Trophoblast cell (in vitro differentiated cells and primary cell): ENCODE results near the gene SMTNL1.

Experiments
- DNase-seq, 2 donors: peaks; one replicate each; pipeline ENCODE4 v3.0.0-alpha.2; 2016
- H2AFZ ChIP-seq: 2 replicates; pipeline ENCODE4 v1.6.1; 2013; ENCODE audit warnings: low read length, moderate library complexity, mild to moderate bottlenecking; ENCODE audit not compliant: insufficient read depth, poor library complexity
- H2AK5ac ChIP-seq: 2 replicates; pipeline ENCODE4 v1.6.1; 2013; ENCODE audit warnings: mild to moderate bottlenecking, low read length
- H2BK120ac ChIP-seq: 2 replicates; pipeline ENCODE4 v1.6.1; 2013; ENCODE audit warnings: low read length, mild to moderate bottlenecking, moderate library complexity; ENCODE audit not compliant: insufficient read depth, poor library complexity
- H2BK12ac ChIP-seq: 2 replicates; pipeline ENCODE4 v1.6.1; 2013; ENCODE audit warnings: mild to moderate bottlenecking, low read length, moderate library complexity
- H2BK5ac ChIP-seq: 2 replicates; pipeline ENCODE4 v1.6.1; 2013; ENCODE audit warnings: low read length, low read depth, moderate library complexity, mild to moderate bottlenecking; ENCODE audit not compliant: poor library complexity
- H3K14ac ChIP-seq: 2 replicates; pipeline ENCODE4 v1.6.1; 2013; ENCODE audit warnings: mild to moderate bottlenecking, low read length
- H3K18ac ChIP-seq: 2 replicates; pipeline ENCODE4 v1.6.1; 2013; ENCODE audit warnings: mild to moderate bottlenecking, low read length
- H3K23ac ChIP-seq: 2 replicates; pipeline ENCODE4 v1.6.1; 2013; ENCODE audit warnings: low read length
- H3K27ac ChIP-seq: 2 replicates; pipeline ENCODE4 v1.5.1; 2013; ENCODE audit warnings: low read depth, mild to moderate bottlenecking, inconsistent platforms, low read length, moderate library complexity
- H3K27me3 ChIP-seq: 2 replicates; pipeline ENCODE4 v1.6.1; 2013; ENCODE audit warnings: inconsistent platforms, mild to moderate bottlenecking, low read length, moderate library complexity; ENCODE audit not compliant: insufficient read depth
- H3K36me3 ChIP-seq, 2 experiments: 1 replicate in 1 of 2; 2 replicates in 1 of 2; pipeline ENCODE4 v1.6.1; 2013; ENCODE audit warnings: low read length in 2 of 2, mild to moderate bottlenecking in 2 of 2, moderate library complexity in 1 of 2; ENCODE audit not compliant: insufficient read depth in 2 of 2, control insufficient read depth in 1 of 2
- H3K4ac ChIP-seq: 2 replicates; pipeline ENCODE4 v1.6.1; 2013; ENCODE audit warnings: low read depth, mild to moderate bottlenecking, low read length, moderate library complexity
- H3K4me1 ChIP-seq, 2 experiments: 1 replicate in 1 of 2; 2 replicates in 1 of 2; pipeline ENCODE4 v1.6.1; 2013; ENCODE audit warnings: low read length in 2 of 2, mild to moderate bottlenecking in 2 of 2, moderate library complexity in 1 of 2; ENCODE audit not compliant: insufficient read depth in 2 of 2, control insufficient read depth in 1 of 2
- H3K4me2 ChIP-seq: 2 replicates; pipeline ENCODE4 v1.6.1; 2013; ENCODE audit warnings: inconsistent platforms, mild to moderate bottlenecking, low read length, moderate library complexity
- H3K4me3 ChIP-seq: 2 replicates; pipeline ENCODE4 v1.5.1; 2013; ENCODE audit warnings: mild to moderate bottlenecking, low read depth, low read length, inconsistent platforms
- H3K79me1 ChIP-seq: one replicate; pipeline ENCODE4 v1.6.1; 2013; ENCODE audit warnings: low read length
- H3K79me2 ChIP-seq: 2 replicates; pipeline ENCODE4 v1.6.1; 2013; ENCODE audit warnings: low read length, mild to moderate bottlenecking; ENCODE audit not compliant: control insufficient read depth, insufficient read depth, poor library complexity
- H3K9ac ChIP-seq: 2 replicates; pipeline ENCODE4 v1.6.1; 2013; ENCODE audit warnings: mild to moderate bottlenecking, low read length
- H3K9me3 ChIP-seq: 2 replicates; pipeline ENCODE4 v1.6.1; 2013; ENCODE audit warnings: low read depth, mild to moderate bottlenecking, control low read depth, inconsistent platforms, low read length; ENCODE audit not compliant: insufficient read depth
- H4K12ac ChIP-seq: 2 replicates; pipeline ENCODE4 v1.6.1; 2013; ENCODE audit warnings: low read depth, mild to moderate bottlenecking, low read length, moderate library complexity
- H4K8ac ChIP-seq: 2 replicates; pipeline ENCODE4 v1.6.1; 2013; ENCODE audit warnings: low read depth, mild to moderate bottlenecking, low read length, moderate library complexity
- H4K91ac ChIP-seq: one replicate; pipeline ENCODE4 v1.6.1; 2013; ENCODE audit warnings: low read depth, mild to moderate bottlenecking, low read length, moderate library complexity
- WGBS: extraction: QIAGEN DNeasy Blood & Tissue Kit; methylation state at CpG from one replicate; pipeline ENCODE4 v1.1.7; 2013; ENCODE audit warnings: missing lambda C conversion rate; ENCODE audit not compliant: insufficient read length, insufficient coverage; ENCODE audit errors: extremely low coverage; 5-methylcytosine and 5-hydroxymethylcytosine counted together

Gene SMTNL1

DNA sequence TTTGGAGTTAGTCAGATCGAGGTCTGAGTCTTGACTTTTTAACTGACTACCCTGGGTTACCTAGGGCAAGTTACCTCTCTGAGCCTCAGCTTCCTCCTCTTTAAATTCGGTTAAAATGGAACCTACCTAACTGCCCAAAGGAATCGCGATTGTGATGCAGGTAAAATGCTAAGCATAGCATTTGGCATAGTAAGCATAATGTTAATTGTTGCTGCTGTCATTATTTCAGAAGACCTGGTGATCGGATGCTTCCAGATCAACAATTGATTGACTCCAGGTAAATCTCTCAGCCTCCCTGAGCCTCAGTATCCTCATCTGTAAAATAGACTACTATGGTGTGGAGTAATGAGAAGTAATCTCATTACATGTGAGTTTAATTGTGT, 21.3 kb upstream of the SMTNL1 start:
- Histone ChIP-seq H4K12ac (no peak overlapping the region), H3K4me1 (peaks cover 8% of the 10 kb centered on the region in 2 experiments), H3K36me3 (no peaks in the 10 kb centered on the region), H2AFZ (no peak overlapping the region), H3K9ac (no peak overlapping the region), H2BK12ac (no peak overlapping the region), H3K18ac (no peak overlapping the region), H3K79me2 (no peaks in the 10 kb centered on the region), H3K4me2 (peak overlapping the region; percentile 98), H2BK120ac (no peak overlapping the region), H4K8ac (no peak overlapping the region), H3K79me1 (no peaks in the 10 kb centered on the region), H3K14ac (no peak overlapping the region), H3K27me3 (peaks cover 38% of the 10 kb centered on the region), H3K4me3 (no peak overlapping the region), H3K9me3 (no peaks in the 10 kb centered on the region), H3K27ac (no peak overlapping the region), H2BK5ac (no peak overlapping the region), H2AK5ac (no peak overlapping the region), H3K23ac (no peak overlapping the region), H3K4ac (no peak overlapping the region), H4K91ac (no peak overlapping the region)
- WGBS = no CpG with 5 or more reads among the region's 5 CpGs
- DNase-seq = peak in 1 of 2 donors; percentile 48

DNA sequence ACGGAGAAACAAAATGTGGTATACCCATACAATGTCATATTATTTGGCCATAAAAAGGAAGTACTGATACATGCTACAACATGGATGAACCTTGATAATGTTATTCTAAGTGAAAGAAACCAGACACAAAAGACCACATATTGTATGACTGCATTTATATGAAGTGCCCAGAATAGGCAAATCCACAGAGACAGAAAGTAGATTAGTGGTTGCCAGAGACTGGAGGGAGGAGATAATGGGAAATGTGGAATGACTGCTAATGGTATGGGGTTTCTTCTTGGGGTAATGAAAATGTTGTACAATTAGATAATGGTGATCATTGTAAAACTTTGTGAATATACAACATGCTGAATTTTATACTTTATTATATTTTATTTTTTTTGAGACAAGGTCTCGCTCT, 16.3 kb upstream of the SMTNL1 start:
- Histone ChIP-seq H2BK5ac (no peak overlapping the region), H3K4me2 (no peak overlapping the region), H3K79me2 (no peaks in the 10 kb centered on the region), H3K9me3 (no peaks in the 10 kb centered on the region), H3K4ac (no peak overlapping the region), H3K18ac (no peak overlapping the region), H3K4me1 (no peaks in the 10 kb centered on the region), H3K4me3 (no peak overlapping the region), H4K91ac (no peak overlapping the region), H3K79me1 (no peaks in the 10 kb centered on the region), H2AK5ac (no peak overlapping the region), H3K9ac (no peak overlapping the region), H3K23ac (no peak overlapping the region), H2BK12ac (no peak overlapping the region), H3K14ac (no peak overlapping the region), H4K8ac (no peak overlapping the region), H2AFZ (no peak overlapping the region), H4K12ac (no peak overlapping the region), H3K27me3 (peaks cover 7% of the 10 kb centered on the region), H3K27ac (no peak overlapping the region), H2BK120ac (no peak overlapping the region), H3K36me3 (no peaks in the 10 kb centered on the region)
- DNase-seq = no peak
- no CpG with 5 or more reads among the region's 2 CpGs for WGBS

DNA sequence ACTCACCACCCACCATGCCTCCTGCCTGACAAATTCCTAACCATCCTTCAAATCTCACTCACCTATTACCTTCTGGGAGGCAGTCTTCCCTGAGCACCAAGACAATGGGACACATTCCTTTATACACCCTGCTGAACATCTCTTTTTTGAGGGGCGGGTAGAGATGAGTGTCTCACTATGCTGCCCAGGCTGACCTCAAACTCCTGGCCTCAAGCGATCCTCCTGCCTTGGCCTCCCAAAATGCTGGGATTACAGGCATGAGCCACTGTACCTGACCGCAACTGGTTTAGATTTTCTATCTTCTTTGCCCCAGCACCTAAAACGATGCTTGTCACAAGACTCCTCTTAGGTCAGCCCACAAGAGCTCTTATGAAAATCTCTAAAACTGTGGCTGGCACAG, 14.0 kb upstream of the SMTNL1 start:
- Histone ChIP-seq H2AK5ac (no peak overlapping the region), H2BK12ac (no peak overlapping the region), H3K14ac (no peak overlapping the region), H3K27me3 (no peaks in the 10 kb centered on the region), H2BK120ac (no peak overlapping the region), H3K18ac (no peak overlapping the region), H3K4ac (no peak overlapping the region), H2BK5ac (no peak overlapping the region), H3K23ac (no peak overlapping the region), H3K4me1 (no peaks in the 10 kb centered on the region), H3K79me1 (no peaks in the 10 kb centered on the region), H3K9ac (no peak overlapping the region), H4K91ac (no peak overlapping the region), H3K4me2 (no peak overlapping the region), H3K79me2 (no peaks in the 10 kb centered on the region), H2AFZ (no peak overlapping the region), H3K9me3 (no peaks in the 10 kb centered on the region), H4K8ac (no peak overlapping the region), H3K4me3 (no peak overlapping the region), H3K36me3 (peaks cover under 1 to 4% of the 10 kb centered on the region in 2 experiments), H3K27ac (no peak overlapping the region), H4K12ac (no peak overlapping the region)
- no CpG with 5 or more reads among the region's 4 CpGs for WGBS
- DNase-seq = no peak

DNA sequence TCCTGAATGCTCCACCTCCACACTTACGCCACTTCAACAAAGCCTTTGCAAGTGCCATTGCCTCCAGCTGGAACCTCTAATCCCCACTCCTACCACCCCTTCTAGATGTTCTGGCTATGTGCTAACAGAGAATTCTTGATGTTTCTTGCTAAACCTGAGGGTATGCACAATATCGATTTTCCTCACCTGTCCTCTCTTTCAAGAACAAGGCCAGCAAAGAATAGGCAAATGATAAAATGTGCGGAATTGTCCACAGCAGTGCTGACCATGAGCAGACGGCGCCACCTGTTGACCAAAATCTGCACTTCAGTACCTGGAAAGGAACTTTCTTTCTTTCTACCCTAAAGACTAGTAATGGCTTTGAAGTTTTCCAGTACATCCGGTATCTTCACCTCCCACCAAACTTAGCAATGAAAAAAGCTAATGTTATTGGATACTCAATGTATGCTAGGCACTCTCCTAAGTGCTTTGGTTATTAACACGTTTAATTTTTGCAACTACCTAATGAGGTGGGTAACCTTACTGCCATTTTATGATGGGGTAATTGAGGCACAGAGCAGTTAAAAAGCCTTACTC, 10.3 kb upstream of the SMTNL1 start:
- Histone ChIP-seq H3K4me3 (no peak overlapping the region), H3K79me1 (no peaks in the 10 kb centered on the region), H2AFZ (no peak overlapping the region), H3K27me3 (no peaks in the 10 kb centered on the region), H2AK5ac (no peak overlapping the region), H2BK120ac (no peak overlapping the region), H3K79me2 (peaks cover 4% of the 10 kb centered on the region), H3K9me3 (no peaks in the 10 kb centered on the region), H4K12ac (no peak overlapping the region), H3K18ac (no peak overlapping the region), H3K23ac (no peak overlapping the region), H3K9ac (no peak overlapping the region), H3K4me2 (no peak overlapping the region), H2BK12ac (no peak overlapping the region), H2BK5ac (no peak overlapping the region), H3K4me1 (peaks cover 6 to 9% of the 10 kb centered on the region in 2 experiments), H4K8ac (no peak overlapping the region), H3K27ac (no peak overlapping the region), H3K14ac (no peak overlapping the region), H3K36me3 (peaks cover 4 to 7% of the 10 kb centered on the region in 2 experiments), H3K4ac (no peak overlapping the region), H4K91ac (no peak overlapping the region)
- DNase-seq = peak; percentile 74 to 91
- WGBS = no CpG with 5 or more reads among the region's 7 CpGs
